ENCODE data around the gene TMEM214. TPM values are rescaled to one million over a fixed set of nuclear protein-coding genes. Genes with fewer than 3 reads are reported as not detected.

TMEM214 gene
- total RNA-seq, 1 experiment from 2014 or later: 85.0 TPM

DNA sequence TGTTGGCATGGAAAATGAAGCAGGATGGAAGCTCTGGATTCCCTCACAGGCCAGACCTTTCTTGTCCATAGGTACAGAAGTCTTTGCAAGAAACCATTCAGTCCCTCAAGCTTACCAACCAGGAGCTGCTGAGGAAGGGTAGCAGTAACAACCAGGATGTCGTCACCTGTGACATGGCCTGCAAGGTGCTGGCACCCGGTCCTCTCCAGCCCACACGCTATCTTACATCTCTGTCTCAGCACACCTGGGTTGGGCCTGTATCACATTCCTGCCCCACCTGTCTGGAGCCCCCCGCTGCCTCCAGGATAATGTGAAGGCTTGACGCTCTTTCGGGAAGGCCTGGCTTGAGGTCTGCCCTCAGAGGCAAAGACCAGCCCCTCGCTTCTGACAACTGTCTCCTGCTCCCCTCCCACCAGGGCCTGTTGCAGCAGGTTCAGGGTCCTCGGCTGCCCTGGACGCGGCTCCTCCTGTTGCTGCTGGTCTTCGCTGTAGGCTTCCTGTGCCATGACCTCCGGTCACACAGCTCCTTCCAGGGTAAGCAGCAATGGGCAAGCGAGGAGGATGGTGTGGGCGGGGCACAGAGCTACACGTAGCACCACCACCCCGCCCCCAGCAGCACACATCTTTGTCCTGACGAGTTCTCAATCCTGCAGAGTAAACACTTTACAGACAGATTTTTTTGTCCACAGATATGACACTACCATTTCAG, 6.0 kb downstream of the TMEM214 start:
- Histone ChIP-seq H3K4me1 (peaks cover 4% of the 10 kb centered on the region; the same call in 1 of the 2 replicates), H3K9me3 (no peaks in the 10 kb centered on the region), H3K36me3 (ENCODE audit: control insufficient read depth, insufficient read depth, low read length) (peaks cover 2% of the 10 kb centered on the region), H3K27me3 (replicated peaks; ENCODE audit: control insufficient read depth, insufficient read depth, low read length) (no peaks in the 10 kb centered on the region), H3K4me3 (ENCODE audit: low read depth, low read length) (no peak overlapping the region)
- H3K27me3 Mint-ChIP-seq (ENCODE audit: insufficient read depth, unreplicated experiment): no peaks in the 10 kb centered on the region
- ChIA-PET POLR2A (no interaction called here), CTCF (no interaction called here)
- DNase-seq: no peak
- peaks cover 7% of the 10 kb centered on the region for H3K4me1 Mint-ChIP-seq (ENCODE audit: low read depth, unreplicated experiment)
- no TSS peak for BruUV-seq (replicated peaks)
- TF ChIP-seq, protein P1, sequence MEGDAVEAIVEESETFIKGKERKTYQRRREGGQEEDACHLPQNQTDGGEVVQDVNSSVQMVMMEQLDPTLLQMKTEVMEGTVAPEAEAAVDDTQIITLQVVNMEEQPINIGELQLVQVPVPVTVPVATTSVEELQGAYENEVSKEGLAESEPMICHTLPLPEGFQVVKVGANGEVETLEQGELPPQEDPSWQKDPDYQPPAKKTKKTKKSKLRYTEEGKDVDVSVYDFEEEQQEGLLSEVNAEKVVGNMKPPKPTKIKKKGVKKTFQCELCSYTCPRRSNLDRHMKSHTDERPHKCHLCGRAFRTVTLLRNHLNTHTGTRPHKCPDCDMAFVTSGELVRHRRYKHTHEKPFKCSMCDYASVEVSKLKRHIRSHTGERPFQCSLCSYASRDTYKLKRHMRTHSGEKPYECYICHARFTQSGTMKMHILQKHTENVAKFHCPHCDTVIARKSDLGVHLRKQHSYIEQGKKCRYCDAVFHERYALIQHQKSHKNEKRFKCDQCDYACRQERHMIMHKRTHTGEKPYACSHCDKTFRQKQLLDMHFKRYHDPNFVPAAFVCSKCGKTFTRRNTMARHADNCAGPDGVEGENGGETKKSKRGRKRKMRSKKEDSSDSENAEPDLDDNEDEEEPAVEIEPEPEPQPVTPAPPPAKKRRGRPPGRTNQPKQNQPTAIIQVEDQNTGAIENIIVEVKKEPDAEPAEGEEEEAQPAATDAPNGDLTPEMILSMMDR (IDR thresholded peaks at IDR 0.05; ENCODE audit: insufficient read depth in 1 of 2, low read depth in 1 of 2, low read length in 1 of 2, severe bottlenecking in 1 of 2, unreplicated experiment in 1 of 2): no peak
- intact Hi-C loops (cut with micrococcal nuclease; ENCODE audit: unreplicated experiment): no loop called here
- no peak overlapping the region for H3K4me3 Mint-ChIP-seq (ENCODE audit: unreplicated experiment)
- H3K36me3 Mint-ChIP-seq (ENCODE audit: insufficient read depth, unreplicated experiment): peaks cover 43% of the 10 kb centered on the region
- no peaks in the 10 kb centered on the region for H3K9me3 Mint-ChIP-seq (ENCODE audit: unreplicated experiment)
- H3K27ac Mint-ChIP-seq (ENCODE audit: unreplicated experiment): no peak overlapping the region

DNA sequence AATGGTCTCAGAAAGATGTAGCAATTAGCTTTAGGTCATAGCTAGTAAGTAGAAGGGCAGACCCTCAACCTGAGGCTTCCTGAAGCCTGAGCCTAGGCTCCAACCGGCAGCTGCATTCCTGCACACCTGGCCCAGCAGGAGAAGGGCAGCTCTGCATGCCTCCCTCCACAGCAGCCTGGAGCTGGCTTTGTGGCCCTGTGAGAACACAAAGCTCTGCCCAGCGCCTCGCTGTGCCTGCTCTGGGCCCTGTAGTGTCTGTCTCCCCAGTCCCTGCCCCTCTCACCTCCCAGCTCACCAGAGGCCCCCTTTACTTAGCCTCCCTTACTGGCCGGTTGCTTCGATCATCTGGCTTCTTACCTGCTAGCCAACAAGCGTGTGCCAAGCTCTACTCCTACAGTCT, 6.7 kb downstream of the TMEM214 start:
- no peak overlapping the region for H3K27ac Mint-ChIP-seq (ENCODE audit: unreplicated experiment)
- TF ChIP-seq, protein P1 (IDR thresholded peaks at IDR 0.05; ENCODE audit: insufficient read depth in 1 of 2, low read depth in 1 of 2, low read length in 1 of 2, severe bottlenecking in 1 of 2, unreplicated experiment in 1 of 2): no peak
- intact Hi-C loops (cut with micrococcal nuclease; ENCODE audit: unreplicated experiment): no loop called here
- no peaks in the 10 kb centered on the region for H3K9me3 ChIP-seq
- peaks cover 37% of the 10 kb centered on the region for H3K36me3 Mint-ChIP-seq (ENCODE audit: insufficient read depth, unreplicated experiment)
- H3K9me3 Mint-ChIP-seq (ENCODE audit: unreplicated experiment): no peaks in the 10 kb centered on the region
- peaks cover under 1% of the 10 kb centered on the region for H3K4me1 Mint-ChIP-seq (ENCODE audit: low read depth, unreplicated experiment)
- H3K27me3 ChIP-seq (replicated peaks; ENCODE audit: control insufficient read depth, insufficient read depth, low read length): no peaks in the 10 kb centered on the region
- POLR2A ChIA-PET: no interaction called here
- H3K4me3 Mint-ChIP-seq (ENCODE audit: unreplicated experiment): no peak overlapping the region
- H3K36me3 ChIP-seq (ENCODE audit: control insufficient read depth, insufficient read depth, low read length): peaks cover 2% of the 10 kb centered on the region
- BruUV-seq (replicated peaks): no TSS peak
- H3K27me3 Mint-ChIP-seq (ENCODE audit: insufficient read depth, unreplicated experiment): no peaks in the 10 kb centered on the region
- no peak overlapping the region for H3K4me3 ChIP-seq (ENCODE audit: low read depth, low read length)
- no peak for DNase-seq
- no peaks in the 10 kb centered on the region for H3K4me1 ChIP-seq
- CTCF ChIA-PET: no interaction called here

DNA sequence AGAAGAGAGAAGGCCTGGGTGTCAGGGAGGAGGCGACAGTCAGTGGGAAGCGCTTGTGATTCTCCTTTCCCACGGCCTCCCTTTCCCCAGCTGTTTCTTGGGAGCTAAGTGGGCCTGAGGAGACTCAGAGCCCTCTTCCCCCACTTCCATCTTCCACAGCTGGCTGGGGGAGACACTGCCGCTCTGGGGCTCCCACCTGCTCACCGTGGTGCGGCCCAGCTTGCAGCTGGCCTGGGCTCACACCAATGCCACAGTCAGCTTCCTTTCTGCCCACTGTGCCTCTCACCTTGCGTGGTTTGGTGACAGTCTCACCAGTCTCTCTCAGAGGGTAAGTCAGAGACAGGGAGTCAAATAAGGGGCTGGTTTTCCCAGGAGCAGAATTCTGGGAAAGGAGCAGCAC, 7.1 kb downstream of the TMEM214 start:
- no peak overlapping the region for H3K27ac Mint-ChIP-seq (ENCODE audit: unreplicated experiment)
- H3K36me3 Mint-ChIP-seq (ENCODE audit: insufficient read depth, unreplicated experiment): peaks cover 37% of the 10 kb centered on the region
- H3K36me3 ChIP-seq (ENCODE audit: control insufficient read depth, insufficient read depth, low read length): peaks cover 2% of the 10 kb centered on the region
- BruUV-seq (replicated peaks): no TSS peak
- ChIA-PET CTCF (no interaction called here), POLR2A (no interaction called here)
- DNase-seq: no peak
- no peaks in the 10 kb centered on the region for H3K27me3 ChIP-seq (replicated peaks; ENCODE audit: control insufficient read depth, insufficient read depth, low read length)
- no peak overlapping the region for H3K4me3 ChIP-seq (ENCODE audit: low read depth, low read length)
- intact Hi-C loops (cut with micrococcal nuclease; ENCODE audit: unreplicated experiment): no loop called here
- no peak overlapping the region for H3K4me3 Mint-ChIP-seq (ENCODE audit: unreplicated experiment)
- no peaks in the 10 kb centered on the region for H3K9me3 Mint-ChIP-seq (ENCODE audit: unreplicated experiment)
- TF ChIP-seq, protein P1 (IDR thresholded peaks at IDR 0.05; ENCODE audit: insufficient read depth in 1 of 2, low read depth in 1 of 2, low read length in 1 of 2, severe bottlenecking in 1 of 2, unreplicated experiment in 1 of 2): no peak
- H3K27me3 Mint-ChIP-seq (ENCODE audit: insufficient read depth, unreplicated experiment): no peaks in the 10 kb centered on the region
- no peaks in the 10 kb centered on the region for H3K9me3 ChIP-seq
- no peaks in the 10 kb centered on the region for H3K4me1 ChIP-seq
- H3K4me1 Mint-ChIP-seq (ENCODE audit: low read depth, unreplicated experiment): no peaks in the 10 kb centered on the region

Measured in Caco-2 (cell line).